B cell (primary cell): ENCODE results near the gene DNAI1. TPM values are rescaled to one million over a fixed set of nuclear protein-coding genes. Genes with fewer than 3 reads are reported as not detected.

ENCODE experiments used
- ATAC-seq: fragments of 200-7000 bp; cut with Tn5 transposase; one replicate; pipeline ENCODE4 v1.10.0; 2021; ENCODE audit warnings: low read depth, mild to moderate bottlenecking, moderate number of reproducible peaks, moderate library complexity
- CTCF ChIA-PET: fragments of 350-600 bp; sonication (Branson Sonifier 250); formaldehyde crosslinking; loops from one replicate; lab custom pipeline; 2021; ENCODE audit warnings: antibody characterized with exemption, inconsistent platforms; lab: Charles Lee
- POLR2A ChIA-PET: fragments of 350-600 bp; sonication (Branson Sonifier 250); formaldehyde crosslinking; loops from one replicate; lab custom pipeline; 2021; ENCODE audit warnings: antibody characterized with exemption; lab: Charles Lee
- DNase-seq: peaks from one replicate; pipeline ENCODE4 v3.0.0; 2013
- H2AFZ ChIP-seq: 2 replicates; pipeline ENCODE4 v1.6.1; 2012; ENCODE audit warnings: mild to moderate bottlenecking, low read depth, low read length; ENCODE audit not compliant: insufficient read depth, poor library complexity, severe bottlenecking
- H3K27ac ChIP-seq, 2 donors: 1 replicate in 1 of 2; 2 replicates in 1 of 2; pipeline ENCODE4 v1.5.1; 2012 to 2013; ENCODE audit warnings: low read length in 2 of 2, mild to moderate bottlenecking in 2 of 2, moderate library complexity in 1 of 2
- H3K27me3 ChIP-seq, 4 experiments: fragments of 200-600 bp in 1 of 4; sonication (generic) in 1 of 4; replicated peaks in 1 of 4; 1 replicate in 2 of 4; 2 replicates in 2 of 4; pipeline versions ENCODE4 v1.6.1 to v1.7.0; 2013 to 2016; ENCODE audit warnings: low read length in 3 of 4, mild to moderate bottlenecking in 2 of 4, mixed read lengths in 1 of 4, moderate library complexity in 1 of 4; ENCODE audit not compliant: insufficient read depth in 4 of 4, control insufficient read depth in 3 of 4; ENCODE audit errors: control extremely low read depth in 1 of 4
- H3K36me3 ChIP-seq, 2 experiments: replicated peaks in 1 of 2; 1 replicate in 1 of 2; 2 replicates in 1 of 2; pipeline versions ENCODE4 v1.6.1 to v1.7.1; 2013; ENCODE audit warnings: low read length in 1 of 2; ENCODE audit not compliant: insufficient read depth in 2 of 2, control insufficient read depth in 1 of 2; ENCODE audit errors: control extremely low read depth in 1 of 2, extremely low read depth in 1 of 2
- H3K4me1 ChIP-seq, 2 donors: fragments of 200-600 bp in 1 of 2; sonication (generic) in 1 of 2; 1 replicate in 1 of 2; 2 replicates in 1 of 2; pipeline versions ENCODE4 v1.5.1 to v1.6.1; 2013 to 2017; ENCODE audit warnings: low read length in 2 of 2; ENCODE audit not compliant: control insufficient read depth in 2 of 2, insufficient read depth in 2 of 2
- H3K4me2 ChIP-seq: replicated peaks from 2 replicates; pipeline ENCODE3; 2012; ENCODE audit warnings: mild to moderate bottlenecking, low read depth, low read length; ENCODE audit not compliant: poor library complexity, severe bottlenecking
- H3K4me3 ChIP-seq, 5 experiments: fragments of 200-600 bp in 1 of 5; sonication (generic) in 1 of 5; 1 replicate in 3 of 5; 2 replicates in 2 of 5; pipeline versions ENCODE4 v1.5.1 to v1.7.0; 2011 to 2016; ENCODE audit warnings: low read length in 4 of 5, mild to moderate bottlenecking in 4 of 5, low read depth in 2 of 5, control low read depth in 1 of 5, moderate library complexity in 1 of 5; ENCODE audit not compliant: insufficient read depth in 1 of 5; ENCODE audit errors: control extremely low read depth in 1 of 5, extremely low read depth in 1 of 5
- H3K79me2 ChIP-seq: fragments of 200-600 bp; sonication (generic); one replicate; pipeline ENCODE4 v1.6.0; 2016; ENCODE audit warnings: low read length; ENCODE audit not compliant: control insufficient read depth, insufficient read depth
- H3K9ac ChIP-seq: fragments of 200-600 bp; sonication (generic); 2 replicates; pipeline ENCODE4 v1.6.1; 2017; ENCODE audit warnings: mild to moderate bottlenecking, low read length, moderate library complexity
- H3K9me3 ChIP-seq, 3 donors: one replicate each; pipeline versions ENCODE4 v1.6.1 to v1.7.1; 2013; ENCODE audit warnings: low read length in 2 of 3; ENCODE audit not compliant: control insufficient read depth in 2 of 3, insufficient read depth in 1 of 3; ENCODE audit errors: control extremely low read depth in 1 of 3
- H4K20me1 ChIP-seq: 2 replicates; pipeline ENCODE4 v1.6.0; 2012; ENCODE audit warnings: mild to moderate bottlenecking, low read length; ENCODE audit not compliant: insufficient read depth, control insufficient read depth, poor library complexity, severe bottlenecking
- H3K27ac Mint-ChIP-seq: one replicate; pipeline ENCODE4 v1.8.0; 2021; ENCODE audit warnings: mixed read lengths
- H3K27me3 Mint-ChIP-seq: one replicate; pipeline ENCODE4 v1.8.0; 2021; ENCODE audit warnings: mixed read lengths
- H3K4me1 Mint-ChIP-seq: one replicate; pipeline ENCODE4 v1.8.0; 2021; ENCODE audit warnings: mixed read lengths
- H3K4me3 Mint-ChIP-seq: one replicate; pipeline ENCODE4 v1.8.0; 2021; ENCODE audit warnings: mixed read lengths
- H3K9me3 Mint-ChIP-seq: one replicate; pipeline ENCODE4 v1.8.0; 2022; ENCODE audit warnings: mixed read lengths; ENCODE audit not compliant: insufficient read depth
- EZH2 ChIP-seq: IDR thresholded peaks from 2 replicates; pipeline ENCODE4 v1.6.1; 2012; ENCODE audit warnings: borderline replicate concordance, low read depth, mild to moderate bottlenecking, moderate library complexity, low read length; ENCODE audit not compliant: insufficient read depth, poor library complexity, severe bottlenecking
- WGBS: methylation state at CpG from one replicate; pipeline ENCODE4 v1.1.5; 2013; ENCODE audit warnings: missing lambda C conversion rate; ENCODE audit not compliant: insufficient coverage; 5-methylcytosine and 5-hydroxymethylcytosine counted together
- intact Hi-C: fragments of 100-400 bp; cut with micrococcal nuclease; formaldehyde crosslinking; loops from one replicate; pipeline ENCODE4 v1.10.0; 2022
- polyA plus RNA-seq: library from polyadenylated mRNA; depleted of rRNA; stranded (reverse); fragments of >200 nt; gene quantifications from 2 replicates; pipeline ENCODE4 v1.2.3, GENCODE V29; 2012
- total RNA-seq, 2 donors: library from RNA; stranded (reverse); fragments of 120-200 nt in 1 of 2; gene quantifications; 1 replicate in 1 of 2; 2 replicates in 1 of 2; pipeline versions ENCODE4 v1.2.3 to v1.2.4, GENCODE V29; 2013 to 2022
- TF ChIP-seq, protein P1 (sequence below): fragments of 200-600 bp; IDR thresholded peaks from one replicate; pipeline ENCODE4 v1.8.0; 2022; ENCODE audit warnings: antibody characterized with exemption, mild to moderate bottlenecking

DNAI1 gene
- total and polyA plus RNA-seq, 2 donors (not counting 1 experiment from before 2014, with no cell fraction given) = not detected

GRCh38 chr9:34490760-34491159, 32.2 kb downstream of the DNAI1 start:
- no peak overlapping the region for H3K9ac ChIP-seq
- H3K4me3 Mint-ChIP-seq = no peak overlapping the region
- H3K27ac ChIP-seq = no peak overlapping the region
- no peaks in the 10 kb centered on the region for H3K4me1 ChIP-seq
- H3K27me3 ChIP-seq = peaks cover 0 to 26% (median 10%) of the 10 kb centered on the region in 4 experiments
- no peaks in the 10 kb centered on the region for H4K20me1 ChIP-seq
- TF ChIP-seq, protein P1, sequence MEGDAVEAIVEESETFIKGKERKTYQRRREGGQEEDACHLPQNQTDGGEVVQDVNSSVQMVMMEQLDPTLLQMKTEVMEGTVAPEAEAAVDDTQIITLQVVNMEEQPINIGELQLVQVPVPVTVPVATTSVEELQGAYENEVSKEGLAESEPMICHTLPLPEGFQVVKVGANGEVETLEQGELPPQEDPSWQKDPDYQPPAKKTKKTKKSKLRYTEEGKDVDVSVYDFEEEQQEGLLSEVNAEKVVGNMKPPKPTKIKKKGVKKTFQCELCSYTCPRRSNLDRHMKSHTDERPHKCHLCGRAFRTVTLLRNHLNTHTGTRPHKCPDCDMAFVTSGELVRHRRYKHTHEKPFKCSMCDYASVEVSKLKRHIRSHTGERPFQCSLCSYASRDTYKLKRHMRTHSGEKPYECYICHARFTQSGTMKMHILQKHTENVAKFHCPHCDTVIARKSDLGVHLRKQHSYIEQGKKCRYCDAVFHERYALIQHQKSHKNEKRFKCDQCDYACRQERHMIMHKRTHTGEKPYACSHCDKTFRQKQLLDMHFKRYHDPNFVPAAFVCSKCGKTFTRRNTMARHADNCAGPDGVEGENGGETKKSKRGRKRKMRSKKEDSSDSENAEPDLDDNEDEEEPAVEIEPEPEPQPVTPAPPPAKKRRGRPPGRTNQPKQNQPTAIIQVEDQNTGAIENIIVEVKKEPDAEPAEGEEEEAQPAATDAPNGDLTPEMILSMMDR = no peak
- TF ChIP-seq EZH2 = no peak
- WGBS = 74% methylated on average over 3 of the region's 3 CpGs
- H3K4me1 Mint-ChIP-seq = no peaks in the 10 kb centered on the region
- no peaks in the 10 kb centered on the region for H3K79me2 ChIP-seq
- no peaks in the 10 kb centered on the region for H3K9me3 Mint-ChIP-seq
- CTCF ChIA-PET = interaction anchor here (1.0 to 1.7 kb wide), 3 partner anchors 9 to 87 kb away, joined by 3 to 5 read pairs (median 3); no protein-coding TSS in a partner anchor
- DNase-seq (no peak), ATAC-seq (no peak)
- POLR2A ChIA-PET = no interaction called here
- intact Hi-C loops = no loop called here
- H3K9me3 ChIP-seq = no peaks in the 10 kb centered on the region
- no peak overlapping the region for H2AFZ ChIP-seq
- no peak overlapping the region for H3K4me3 ChIP-seq
- H3K27ac Mint-ChIP-seq = no peak overlapping the region
- no peak overlapping the region for H3K4me2 ChIP-seq
- no peaks in the 10 kb centered on the region for H3K36me3 ChIP-seq
- peaks cover 43% of the 10 kb centered on the region for H3K27me3 Mint-ChIP-seq

- peaks cover 45% of the 10 kb centered on the region for H3K27me3 Mint-ChIP-seq
- no peak overlapping the region for H3K9ac ChIP-seq
- no peaks in the 10 kb centered on the region for H3K36me3 ChIP-seq
- H3K9me3 ChIP-seq = no peaks in the 10 kb centered on the region
- ChIA-PET POLR2A (no interaction called here), CTCF (interaction anchor here (1.0 to 1.3 kb wide), 3 partner anchors 47 to 111 kb away, joined by 3 read pairs; no protein-coding TSS in a partner anchor)
- 52% methylated on average over 2 of the region's 2 CpGs for WGBS
- no peak for ATAC-seq
- DNase-seq = no peak
- no peaks in the 10 kb centered on the region for H3K9me3 Mint-ChIP-seq
- TF ChIP-seq EZH2 = no peak
- TF ChIP-seq, protein P1 = no peak
- H3K4me3 ChIP-seq = no peak overlapping the region
- no peaks in the 10 kb centered on the region for H3K4me1 ChIP-seq
- intact Hi-C loops = no loop called here
- H3K4me2 ChIP-seq = no peak overlapping the region
- H3K27me3 ChIP-seq = peaks cover 0 to 26% (median 10%) of the 10 kb centered on the region in 4 experiments
- no peak overlapping the region for H2AFZ ChIP-seq
- H3K27ac ChIP-seq = no peak overlapping the region
- no peaks in the 10 kb centered on the region for H3K79me2 ChIP-seq
- H3K27ac Mint-ChIP-seq = no peak overlapping the region
- H3K4me3 Mint-ChIP-seq = no peak overlapping the region
- H3K4me1 Mint-ChIP-seq = no peaks in the 10 kb centered on the region
- no peaks in the 10 kb centered on the region for H4K20me1 ChIP-seq
Measured at GRCh38 chr9:34491596-34491995, 33.0 kb downstream of the DNAI1 start.
